Adrenal gland (tissue), 12 donors: ENCODE results near the gene DNAJC22. TPM values are rescaled to one million over a fixed set of nuclear protein-coding genes. Genes with fewer than 3 reads are reported as not detected.

Experiments
- DNase-seq, 7 donors: peaks; one replicate each; pipeline ENCODE4 v3.0.0-alpha.2; 2019 to 2020
- H3K27ac ChIP-seq, 5 donors: fragments of 200-600 bp; sonication (generic) in 4 of 5; 1 replicate in 3 of 5; 2 replicates in 2 of 5; pipeline versions ENCODE4 v1.5.1 to v1.8.0; 2016 to 2020; ENCODE audit warnings: mild to moderate bottlenecking in 1 of 5
- H3K27me3 ChIP-seq: fragments of 200-600 bp; 2 replicates; pipeline ENCODE4 v1.8.0; 2021
- H3K36me3 ChIP-seq, 2 donors: fragments of 200-600 bp; replicated peaks in 1 of 2; 1 replicate in 1 of 2; 2 replicates in 1 of 2; pipeline versions ENCODE4 v1.5.1 to v1.8.0; 2018 to 2022
- H3K4me1 ChIP-seq, 2 donors: fragments of 200-600 bp; replicated peaks in 1 of 2; 1 replicate in 1 of 2; 2 replicates in 1 of 2; pipeline versions ENCODE4 v1.5.1 to v1.8.0; 2018 to 2021
- H3K4me3 ChIP-seq, 4 donors: fragments of 200-600 bp; sonication (generic) in 3 of 4; one replicate each; pipeline ENCODE4 v1.5.1; 2016 to 2018
- H3K9me3 ChIP-seq, 3 donors: fragments of 200-600 bp; sonication (generic) in 1 of 3; replicated peaks in 1 of 3; 1 replicate in 2 of 3; 2 replicates in 1 of 3; pipeline versions ENCODE4 v1.5.1 to v1.8.0; 2016 to 2021
- CTCF ChIP-seq, 6 experiments: fragments of 450-650 bp in 4 of 6; fragments of 200-600 bp in 2 of 6; sonication (generic) in 1 of 6; IDR thresholded peaks; 1 replicate in 5 of 6; 2 replicates in 1 of 6; pipeline versions ENCODE4 v1.5.1 to v1.8.0; 2016 to 2021; ENCODE audit warnings: antibody characterized with exemption in 6 of 6, mild to moderate bottlenecking in 2 of 6, moderate library complexity in 1 of 6
- POLR2A ChIP-seq, 2 donors: fragments of 450-650 bp; IDR thresholded peaks; one replicate each; pipeline ENCODE4 v1.6.1; 2017; ENCODE audit warnings: antibody characterized with exemption in 2 of 2, mild to moderate bottlenecking in 2 of 2, moderate library complexity in 1 of 2
- WGBS, 4 donors: extraction: QIAGEN DNeasy Blood & Tissue Kit in 2 of 4; methylation state at CpG; one replicate each; pipeline versions ENCODE4 v1.1.5 to v1.1.7; 2013 to 2017; 5-methylcytosine and 5-hydroxymethylcytosine counted together
- intact Hi-C, 2 donors: fragments of 100-400 bp; cut with DNase I; formaldehyde crosslinking; loops; one replicate each; pipeline versions ENCODE4 v1.14.1 to v1.15.0; 2022 to 2023
- polyA plus RNA-seq, 3 donors: library from polyadenylated mRNA; stranded (reverse); fragments of 200-250 nt in 2 of 3; fragments of 350-450 nt in 1 of 3; fragmentation: Illumina TruSeq in 1 of 3; extraction: RNeasy Lipid Tissue Mini Kit (QIAGEN cat#74804) in 1 of 3; gene quantifications; one replicate each; pipeline ENCODE4 v1.2.3, GENCODE V29; 2013 to 2014
- total RNA-seq, 9 donors: library from RNA; depleted of rRNA in 4 of 9; stranded (reverse); fragments of >200 nt in 4 of 9; fragments of 120-200 nt in 1 of 9; fragmentation: NEBNext Ultra II Directional in 1 of 9; extraction: Animal tissue kit (Norgen Biotek cat#: 25700) in 1 of 9; gene quantifications; one replicate each; pipeline versions ENCODE4 v1.1.0 to v1.2.4, GENCODE V29; 2013 to 2023
- donor health status: healthy with polysubstance abuse.
- donor health status: Bipolar disorder and iron deficiency.
- donor health status: DM: yes; HTN: yes; CAD: no.
- donor health status: DM: no; HTN: no; CAD: no.
- donor health status: DM: no; HTN: no; CAD: no.
- donor health status: DM: yes; HTN: yes; CAD: no.

Gene DNAJC22
- total and polyA plus RNA-seq, 12 donors, result 0.40 to 2.9 (median 0.65) TPM

- Histone ChIP-seq H3K9me3 (no peaks in the 10 kb centered on the region), H3K27ac (peak overlapping the region; percentile 46 to 97 (median 93)), H3K4me3 (peak overlapping the region; percentile 57 to 90 (median 71)), H3K36me3 (no peaks in the 10 kb centered on the region), H3K4me1 (peaks cover 16 to 36% of the 10 kb centered on the region in 2 donors), H3K27me3 (no peaks in the 10 kb centered on the region)
- TF ChIP-seq CTCF (IDR thresholded peaks at IDR 0.05) (no peak), POLR2A (IDR thresholded peaks at IDR 0.05) (no peak)
- intact Hi-C loops, result no loop called here
- 11 to 17% (median 14%) methylated on average over 25 to 38 of the region's 38 CpGs for WGBS, 4 donors
- DNase-seq, result peak in 1 of 7 donors; percentile 26
These were observed 19.5 kb downstream of the DNAJC22 start for GRCh38 chr12:49366096-49366651.

GRCh38 chr12:49366652-49367380, 20.1 kb downstream of the DNAJC22 start:
- DNase-seq, result peak; percentile 82 to 93 (median 86)
- intact Hi-C loops, result no loop called here

GRCh38 chr12:49367381-49368239, 20.9 kb downstream of the DNAJC22 start, which contains the start of gene SPATS2:
Gene SPATS2 (plus strand): TSS chr12:49367462. CDS start chr12:49461013, 93,551 bp downstream.
- H3K9me3 ChIP-seq, result no peaks in the 10 kb centered on the region
- H3K27ac ChIP-seq, result peak within 1 kb of the TSS; percentile 46 to 97 (median 93)
- peak within 1 kb of the TSS; percentile 57 to 90 (median 71) for H3K4me3 ChIP-seq
- DNase-seq, result peak in 6 of 7 donors; percentile 92 to 96 (median 94)
- no peaks in the 10 kb centered on the region for H3K36me3 ChIP-seq
- H3K4me1 ChIP-seq, result peaks cover 16 to 36% of the 10 kb centered on the region in 2 donors
- intact Hi-C loops, result no loop called here
- TF ChIP-seq CTCF (IDR thresholded peaks at IDR 0.05) (no peak), POLR2A (IDR thresholded peaks at IDR 0.05) (peak in 1 of 2 donors; percentile 37)
- H3K27me3 ChIP-seq, result no peaks in the 10 kb centered on the region
- 1 to 3% (median 1%) methylated on average over 27 to 52 of the region's 52 CpGs for WGBS, 4 donors

More at GRCh38 chr12:49366652-49367380, 20.1 kb downstream of the DNAJC22 start:
- Histone ChIP-seq H3K4me3 (peak overlapping the region; percentile 57 to 90 (median 71)), H3K27me3 (no peaks in the 10 kb centered on the region), H3K27ac (peak overlapping the region; percentile 46 to 97 (median 93)), H3K36me3 (no peaks in the 10 kb centered on the region), H3K4me1 (peaks cover 16 to 36% of the 10 kb centered on the region in 2 donors), H3K9me3 (no peaks in the 10 kb centered on the region)
- 0 to 1% (median 0%) methylated on average over 26 to 97 of the region's 97 CpGs for WGBS, 4 donors
- TF ChIP-seq CTCF (IDR thresholded peaks at IDR 0.05) (peak in 5 of 6 experiments; percentile 24 to 42 (median 30)), POLR2A (IDR thresholded peaks at IDR 0.05) (peak in 1 of 2 donors; percentile 67)

- TF ChIP-seq CTCF (IDR thresholded peaks at IDR 0.05) (no peak), POLR2A (IDR thresholded peaks at IDR 0.05) (no peak)
- H3K27ac ChIP-seq, result peak overlapping the region in 3 of 5 donors; percentile 88 to 95 (median 93)
- no peaks in the 10 kb centered on the region for H3K36me3 ChIP-seq
- WGBS, 4 donors, result 7 to 15% (median 11%) methylated on average over 3 of the region's 3 CpGs
- H3K4me3 ChIP-seq, result peak overlapping the region in 2 of 4 donors; percentile 57 to 68
- intact Hi-C loops, result no loop called here
- H3K4me1 ChIP-seq, result peaks cover 16 to 36% of the 10 kb centered on the region in 2 donors
- no peaks in the 10 kb centered on the region for H3K27me3 ChIP-seq
- no peak for DNase-seq
- no peaks in the 10 kb centered on the region for H3K9me3 ChIP-seq
These were observed 21.5 kb downstream of the DNAJC22 start for GRCh38 chr12:49368240-49368600.
